Esophagus muscularis mucosa (tissue), 4 donors: ENCODE data around the gene EPB41. TPM values are rescaled to one million over a fixed set of nuclear protein-coding genes. Genes with fewer than 3 reads are reported as not detected.

ENCODE experiments used
- DNase-seq: peaks from one replicate; pipeline ENCODE4 v3.0.0-alpha.2; 2017; ENCODE audit errors: extremely low spot score
- H3K27ac ChIP-seq, 4 donors: fragments of 200-600 bp; sonication (generic); replicated peaks in 1 of 4; 1 replicate in 3 of 4; 2 replicates in 1 of 4; pipeline ENCODE4 v1.5.1; 2016 to 2019; ENCODE audit warnings: mild to moderate bottlenecking in 1 of 4
- H3K27me3 ChIP-seq, 4 donors: fragments of 200-600 bp; sonication (generic); one replicate each; pipeline versions ENCODE4 v1.5.1 to v1.6.0; 2016 to 2019
- H3K36me3 ChIP-seq, 4 donors: fragments of 200-600 bp; sonication (generic); one replicate each; pipeline ENCODE4 v1.5.1; 2016 to 2019
- H3K4me1 ChIP-seq, 4 donors: fragments of 200-600 bp; sonication (generic); one replicate each; pipeline ENCODE4 v1.5.1; 2016 to 2019
- H3K4me3 ChIP-seq, 4 donors: fragments of 200-600 bp; sonication (generic); 1 replicate in 2 of 4; 2 replicates in 2 of 4; pipeline ENCODE4 v1.5.1; 2016 to 2019; ENCODE audit warnings: mild to moderate bottlenecking in 4 of 4, moderate library complexity in 1 of 4
- H3K9me3 ChIP-seq, 4 donors: fragments of 200-600 bp; sonication (generic); 1 replicate in 3 of 4; 2 replicates in 1 of 4; pipeline ENCODE4 v1.5.1; 2016 to 2019
- CTCF ChIP-seq, 3 experiments: fragments of 200-600 bp in 2 of 3; fragments of 450-650 bp in 1 of 3; sonication (generic) in 2 of 3; IDR thresholded peaks; one replicate each; pipeline ENCODE4 v1.5.1; 2017 to 2019; ENCODE audit warnings: antibody characterized with exemption in 3 of 3, mild to moderate bottlenecking in 2 of 3, moderate library complexity in 1 of 3
- EP300 ChIP-seq: sonication (generic); formaldehyde crosslinking; IDR thresholded peaks from one replicate; pipeline ENCODE4 v1.6.1; 2017; ENCODE audit warnings: antibody characterized with exemption
- POLR2A ChIP-seq: fragments of 450-650 bp; IDR thresholded peaks from one replicate; pipeline ENCODE4 v1.6.1; 2017; ENCODE audit warnings: antibody characterized with exemption, moderate library complexity, mild to moderate bottlenecking, low read depth
- POLR2AphosphoS5 ChIP-seq, 2 donors: sonication (generic); formaldehyde crosslinking; IDR thresholded peaks; one replicate each; pipeline ENCODE4 v1.6.1; 2017; ENCODE audit warnings: antibody characterized with exemption in 2 of 2
- WGBS: methylation state at CpG from one replicate; pipeline ENCODE4 v1.1.5; 2018; 5-methylcytosine and 5-hydroxymethylcytosine counted together
- intact Hi-C: fragments of 100-400 bp; cut with DNase I; formaldehyde crosslinking; loops from one replicate; pipeline ENCODE4 v1.15.1; 2023
- total RNA-seq, 4 donors: library from RNA; depleted of rRNA; stranded (reverse); fragments of >200 nt; gene quantifications; one replicate each; pipeline versions ENCODE4 v1.1.0 to v1.2.1, GENCODE V29; 2016

The EPB41 gene
- total RNA-seq, 4 donors from 2014 or later = 18.2 to 24.6 (median 18.5) TPM

GRCh38 chr1:28984311-28984684, 69.9 kb downstream of the EPB41 start:
- TF ChIP-seq POLR2A (no peak), EP300 (no peak), POLR2AphosphoS5 (IDR thresholded peaks at IDR 0.05) (no peak), CTCF (IDR thresholded peaks at IDR 0.05) (no peak)
- Histone ChIP-seq H3K27ac (no peak overlapping the region), H3K9me3 (no peaks in the 10 kb centered on the region), H3K4me3 (no peak overlapping the region), H3K4me1 (peaks cover 6 to 9% (median 7%) of the 10 kb centered on the region in 4 donors), H3K27me3 (no peaks in the 10 kb centered on the region), H3K36me3 (peaks cover 0 to 12% (median 5%) of the 10 kb centered on the region in 4 donors)
- intact Hi-C loops = no loop called here
- no peak for DNase-seq
- WGBS = 97% methylated on average over 3 of the region's 3 CpGs

GRCh38 chr1:28985427-28985826, 71.1 kb downstream of the EPB41 start:
- intact Hi-C loops = no loop called here
- WGBS = 96% methylated on average over 1 of the region's 1 CpG
- Histone ChIP-seq H3K36me3 (peaks cover 0 to 12% (median 5%) of the 10 kb centered on the region in 4 donors), H3K4me3 (no peak overlapping the region), H3K9me3 (no peaks in the 10 kb centered on the region), H3K27me3 (no peaks in the 10 kb centered on the region), H3K4me1 (peaks cover 6 to 9% (median 7%) of the 10 kb centered on the region in 4 donors), H3K27ac (no peak overlapping the region)
- TF ChIP-seq EP300 = no peak
- TF ChIP-seq POLR2AphosphoS5 (IDR thresholded peaks at IDR 0.05) = no peak
- no peak for TF ChIP-seq POLR2A
- no peak for TF ChIP-seq CTCF (IDR thresholded peaks at IDR 0.05)
- DNase-seq = no peak

GRCh38 chr1:28986306-28986910, 72.0 kb downstream of the EPB41 start:
- WGBS = 74% methylated on average over 10 of the region's 10 CpGs
- intact Hi-C loops = no loop called here
- H3K27ac ChIP-seq = no peak overlapping the region
- H3K4me1 ChIP-seq = peaks cover 6 to 9% (median 7%) of the 10 kb centered on the region in 4 donors
- DNase-seq = no peak
- H3K9me3 ChIP-seq = no peaks in the 10 kb centered on the region
- no peak overlapping the region for H3K4me3 ChIP-seq
- H3K27me3 ChIP-seq = no peaks in the 10 kb centered on the region
- TF ChIP-seq EP300 (no peak), POLR2AphosphoS5 (IDR thresholded peaks at IDR 0.05) (no peak), CTCF (IDR thresholded peaks at IDR 0.05) (no peak), POLR2A (no peak)
- H3K36me3 ChIP-seq = peaks cover 0 to 12% (median 5%) of the 10 kb centered on the region in 4 donors

DNA sequence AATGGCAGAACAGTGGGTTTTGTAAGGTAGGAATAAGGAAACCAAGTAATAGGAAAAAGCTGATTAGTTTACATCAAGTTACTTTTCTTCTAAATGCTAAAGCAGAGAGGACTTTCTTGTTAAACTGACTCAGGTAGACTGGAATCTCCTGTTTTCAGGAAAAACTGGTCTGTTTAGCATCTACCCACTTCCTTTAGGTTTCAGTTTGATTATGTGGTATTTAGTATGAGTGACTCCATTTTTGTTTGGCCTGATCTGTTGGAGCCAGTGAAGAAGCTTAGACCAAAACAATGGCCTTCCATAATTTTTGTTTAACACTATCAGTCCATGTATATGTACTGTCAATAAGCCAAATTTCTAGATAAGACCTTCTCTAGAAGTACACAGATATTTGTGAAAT, 88.4 kb downstream of the EPB41 start:
- no peak for DNase-seq
- no peaks in the 10 kb centered on the region for H3K36me3 ChIP-seq
- H3K27ac ChIP-seq = no peak overlapping the region
- intact Hi-C loops = no loop called here
- no peak overlapping the region for H3K4me3 ChIP-seq
- no peak for TF ChIP-seq EP300
- TF ChIP-seq POLR2A = no peak
- TF ChIP-seq POLR2AphosphoS5 (IDR thresholded peaks at IDR 0.05) = no peak
- H3K4me1 ChIP-seq = no peaks in the 10 kb centered on the region
- no peaks in the 10 kb centered on the region for H3K27me3 ChIP-seq
- no peaks in the 10 kb centered on the region for H3K9me3 ChIP-seq

- no peak for TF ChIP-seq POLR2A
- no peak for TF ChIP-seq POLR2AphosphoS5 (IDR thresholded peaks at IDR 0.05)
- no peak for TF ChIP-seq CTCF (IDR thresholded peaks at IDR 0.05)
- no peak for TF ChIP-seq EP300
- Histone ChIP-seq H3K4me3 (no peak overlapping the region), H3K9me3 (no peaks in the 10 kb centered on the region), H3K36me3 (no peaks in the 10 kb centered on the region), H3K27ac (no peak overlapping the region), H3K27me3 (no peaks in the 10 kb centered on the region), H3K4me1 (no peaks in the 10 kb centered on the region)
- intact Hi-C loops = no loop called here
- 95% methylated on average over 1 of the region's 1 CpG for WGBS
- DNase-seq = no peak
These were observed 89.9 kb downstream of the EPB41 start for GRCh38 chr1:29004288-29004687.
